ENCODE results near the gene RAB7B. TPM values are rescaled to one million over a fixed set of nuclear protein-coding genes. Genes with fewer than 3 reads are reported as not detected.

RAB7B gene
- total RNA-seq, 2 donors from 2014 or later: 0.78 TPM; not detected in 1

GRCh38 chr1:205977402-205978014 is 25.7 kb downstream of the RAB7B start:
- no peak for TF ChIP-seq POLR2A (IDR thresholded peaks at IDR 0.05)
- TF ChIP-seq CTCF (IDR thresholded peaks at IDR 0.05): peak; percentile 90 to 96 (median 94)
- peak; percentile 75 to 76 (median 76) for DNase-seq
- Histone ChIP-seq H3K27ac (no peak overlapping the region), H3K9me3 (no peaks in the 10 kb centered on the region), H3K4me1 (peaks cover 11% of the 10 kb centered on the region), H3K27me3 (no peaks in the 10 kb centered on the region), H3K4me3 (no peak overlapping the region), H3K36me3 (replicated peaks in 1 of 2; ENCODE audit: insufficient read depth in 1 of 2, low read depth in 2 of 2) (no peaks in the 10 kb centered on the region)
- peak; percentile 85 for ATAC-seq
- intact Hi-C loops (cut with DNase I): loop anchor here (5.0 to 10.0 kb wide), 3 partner anchors 55 to 313 kb away; no protein-coding TSS in a partner anchor
- WGBS, 2 donors: 77 to 94% methylated on average over 2 of the region's 2 CpGs

- H3K4me3 ChIP-seq: no peak overlapping the region
- ATAC-seq (peak; percentile 52), DNase-seq (peak in 3 of 4 donors; percentile 46 to 56 (median 46))
Observed at GRCh38 chr1:205976708-205977401, 26.3 kb downstream of the RAB7B start.

GRCh38 chr1:205976036-205976435 is 27.2 kb downstream of the RAB7B start:
- DNase-seq (no peak), ATAC-seq (no peak)
- H3K36me3 ChIP-seq (replicated peaks in 1 of 2; ENCODE audit: insufficient read depth in 1 of 2, low read depth in 2 of 2): no peaks in the 10 kb centered on the region
- H3K4me3 ChIP-seq: no peak overlapping the region
- peaks cover 15% of the 10 kb centered on the region for H3K4me1 ChIP-seq
- H3K9me3 ChIP-seq: no peaks in the 10 kb centered on the region
- TF ChIP-seq CTCF (IDR thresholded peaks at IDR 0.05) (no peak), POLR2A (IDR thresholded peaks at IDR 0.05) (no peak)
- H3K27me3 ChIP-seq: no peaks in the 10 kb centered on the region
- WGBS, 2 donors: 76 to 87% methylated on average over 4 of the region's 4 CpGs
- intact Hi-C loops (cut with DNase I): loop anchor here (5.0 to 10.0 kb wide), 3 partner anchors 54 to 311 kb away; no protein-coding TSS in a partner anchor
- H3K27ac ChIP-seq: no peak overlapping the region

More at GRCh38 chr1:205976708-205977401, 26.3 kb downstream of the RAB7B start:
- intact Hi-C loops (cut with DNase I): loop anchor here (5.0 to 10.0 kb wide), 3 partner anchors 55 to 312 kb away; no protein-coding TSS in a partner anchor
- no peaks in the 10 kb centered on the region for H3K36me3 ChIP-seq (replicated peaks in 1 of 2; ENCODE audit: insufficient read depth in 1 of 2, low read depth in 2 of 2)
- 37 to 42% methylated on average over 8 of the region's 8 CpGs for WGBS, 2 donors
- TF ChIP-seq CTCF (IDR thresholded peaks at IDR 0.05) (no peak), POLR2A (IDR thresholded peaks at IDR 0.05) (no peak)
- H3K4me1 ChIP-seq: peaks cover 11% of the 10 kb centered on the region
- peak overlapping the region in 2 of 4 donors; percentile 7 to 40 for H3K27ac ChIP-seq
- no peaks in the 10 kb centered on the region for H3K9me3 ChIP-seq
- H3K27me3 ChIP-seq: no peaks in the 10 kb centered on the region

- no peak overlapping the region for H3K4me3 ChIP-seq
- H3K9me3 ChIP-seq: no peaks in the 10 kb centered on the region
- TF ChIP-seq POLR2A (IDR thresholded peaks at IDR 0.05): no peak
- TF ChIP-seq CTCF (IDR thresholded peaks at IDR 0.05): no peak
- H3K27ac ChIP-seq: no peak overlapping the region
- no peak for DNase-seq
- H3K36me3 ChIP-seq (replicated peaks in 1 of 2; ENCODE audit: insufficient read depth in 1 of 2, low read depth in 2 of 2): no peaks in the 10 kb centered on the region
- no peaks in the 10 kb centered on the region for H3K27me3 ChIP-seq
- H3K4me1 ChIP-seq: peaks cover 19% of the 10 kb centered on the region
- no peak for ATAC-seq
- 73 to 74% methylated on average over 12 to 15 of the region's 15 CpGs for WGBS, 2 donors
- intact Hi-C loops (cut with DNase I): loop anchor here (5.0 to 10.0 kb wide), 3 partner anchors 53 to 311 kb away; no protein-coding TSS in a partner anchor
Observed at GRCh38 chr1:205975387-205975998, 27.7 kb downstream of the RAB7B start.

All from body of pancreas (tissue), 4 donors.